Stomach (tissue), 4 donors: Measurements from ENCODE around the gene CCDC13.

Experiments
- CTCF ChIP-seq, 7 experiments: fragments of 450-650 bp in 4 of 7; fragments of 200-600 bp in 3 of 7; sonication (generic) in 3 of 7; IDR thresholded peaks; one replicate each; pipeline ENCODE4 v1.5.1; 2016 to 2019; ENCODE audit warnings: antibody characterized with exemption in 7 of 7, control low read depth in 2 of 7, mild to moderate bottlenecking in 1 of 7
- POLR2A ChIP-seq, 4 donors: fragments of 450-650 bp; IDR thresholded peaks; one replicate each; pipeline ENCODE4 v1.6.1; 2016; ENCODE audit warnings: antibody characterized with exemption in 4 of 4, control low read depth in 2 of 4, mild to moderate bottlenecking in 1 of 4, moderate library complexity in 1 of 4
- POLR2AphosphoS5 ChIP-seq, 3 donors: sonication (generic); formaldehyde crosslinking; IDR thresholded peaks; one replicate each; pipeline ENCODE4 v1.6.1; 2016; ENCODE audit warnings: antibody characterized with exemption in 3 of 3

DNA sequence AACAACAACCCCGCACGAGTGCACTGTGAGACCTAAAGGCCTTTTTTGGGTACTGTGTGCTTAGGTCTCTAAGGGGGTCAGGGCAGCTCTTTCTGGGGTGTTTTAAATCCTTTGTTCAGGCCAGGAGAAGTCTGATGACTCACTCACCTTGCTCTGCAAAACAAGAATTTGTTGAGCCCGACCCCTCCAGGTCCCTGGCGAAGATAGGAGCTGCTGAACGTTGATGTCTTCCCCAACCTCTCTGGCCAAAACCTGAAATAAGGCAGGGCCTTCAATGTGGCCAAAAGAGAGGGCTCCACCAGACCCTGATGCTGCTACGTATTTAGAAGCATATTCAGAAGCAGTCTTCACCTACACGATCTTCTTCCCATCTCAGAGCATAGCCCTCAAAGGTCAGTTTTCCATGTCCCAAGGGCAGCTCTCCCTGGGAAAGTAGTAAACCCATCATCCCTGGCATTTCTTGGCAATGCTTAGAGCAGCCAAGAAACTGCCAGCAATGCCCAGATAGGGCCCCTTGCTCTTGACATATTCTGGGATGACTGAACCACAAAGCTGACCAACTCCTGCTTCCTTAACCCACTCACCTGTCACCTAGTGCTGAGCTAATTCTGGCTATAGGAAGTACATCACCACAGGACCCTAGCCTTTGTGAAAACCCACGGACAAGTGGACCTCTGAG, 27.1 kb downstream of the CCDC13 start:
- no peak for TF ChIP-seq CTCF (IDR thresholded peaks at IDR 0.05)
- no peak for TF ChIP-seq POLR2A (IDR thresholded peaks at IDR 0.05)
- no peak for TF ChIP-seq POLR2AphosphoS5 (IDR thresholded peaks at IDR 0.05)
